ENCODE results near the gene HOGA1.
"Not testable (repeated sequence)": the region's sequence is repeated elsewhere in the genome, so short reads cannot be mapped to it uniquely, and the experiment has no call there.

Gene HOGA1

DNA sequence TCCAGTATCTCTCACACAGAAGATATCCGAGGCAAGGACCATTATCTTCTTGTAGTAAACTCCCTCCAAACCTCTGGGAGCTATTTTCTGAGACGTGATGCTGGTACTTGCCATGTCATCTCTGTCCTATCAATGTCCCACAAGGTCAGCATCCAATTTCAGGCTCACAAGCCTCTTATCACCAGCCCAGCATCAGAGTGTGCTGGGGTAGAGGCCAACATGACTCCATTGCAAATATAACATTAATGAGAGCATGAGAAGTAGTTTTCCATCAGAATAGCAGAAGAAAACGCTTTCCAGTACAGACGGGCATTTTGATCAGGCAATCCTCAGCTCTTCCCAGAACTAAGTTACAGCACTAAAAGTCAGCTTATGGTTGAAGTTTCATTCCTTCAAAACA lies 43.5 kb downstream of the HOGA1 start:
- Histone ChIP-seq H3K27me3 (ENCODE audit: control insufficient read depth in 1 of 2, insufficient read depth in 2 of 2, low read length in 2 of 2) (no peaks in the 10 kb centered on the region), H3K9me3 (ENCODE audit: low read length) (no peaks in the 10 kb centered on the region), H3K4me1 (ENCODE audit: insufficient read depth, low read length) (peaks cover 5% of the 10 kb centered on the region), H3K27ac (ENCODE audit: low read depth, low read length) (no peak overlapping the region), H3K9ac (ENCODE audit: low read length) (no peak overlapping the region), H3K36me3 (ENCODE audit: insufficient read depth, low read length) (no peaks in the 10 kb centered on the region), H3K4me3 (ENCODE audit: low read depth in 1 of 2, low read length in 2 of 2) (no peak overlapping the region)

GRCh38 chr10:97628228-97628627 lies 44.0 kb downstream of the HOGA1 start:
- H3K36me3 ChIP-seq (ENCODE audit: insufficient read depth, low read length) = no peaks in the 10 kb centered on the region
- no peak overlapping the region for H3K9ac ChIP-seq (ENCODE audit: low read length)
- no peaks in the 10 kb centered on the region for H3K27me3 ChIP-seq (ENCODE audit: control insufficient read depth in 1 of 2, insufficient read depth in 2 of 2, low read length in 2 of 2)
- H3K27ac ChIP-seq (ENCODE audit: low read depth, low read length) = no peak overlapping the region
- H3K4me3 ChIP-seq (ENCODE audit: low read depth in 1 of 2, low read length in 2 of 2) = no peak overlapping the region
- H3K9me3 ChIP-seq (ENCODE audit: low read length) = no peaks in the 10 kb centered on the region
- H3K4me1 ChIP-seq (ENCODE audit: insufficient read depth, low read length) = peaks cover 5% of the 10 kb centered on the region

DNA sequence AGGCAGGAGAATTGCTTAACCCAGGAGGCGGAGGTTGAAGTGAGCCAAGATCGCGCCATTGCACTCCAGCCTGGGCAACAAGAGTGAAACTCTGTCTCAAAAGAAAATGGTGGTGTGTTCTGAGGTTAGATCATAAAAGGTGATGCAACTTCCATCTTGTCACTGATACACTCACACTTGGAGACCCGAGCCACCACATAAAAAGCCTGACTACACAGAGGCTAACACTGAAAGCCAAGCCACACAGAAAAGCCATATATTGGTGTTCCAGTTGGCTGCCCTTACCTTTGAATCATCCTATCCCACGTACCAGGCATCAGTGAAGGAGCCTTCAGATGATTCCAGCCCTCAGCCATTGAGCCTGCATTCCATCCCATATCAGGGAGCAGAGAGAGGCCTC lies 45.1 kb downstream of the HOGA1 start:
- Histone ChIP-seq H3K27ac (ENCODE audit: low read depth, low read length) (no peak overlapping the region), H3K4me3 (ENCODE audit: low read depth in 1 of 2, low read length in 2 of 2) (no peak overlapping the region), H3K27me3 (ENCODE audit: control insufficient read depth in 1 of 2, insufficient read depth in 2 of 2, low read length in 2 of 2) (no peaks in the 10 kb centered on the region), H3K4me1 (ENCODE audit: insufficient read depth, low read length) (peaks cover 5% of the 10 kb centered on the region), H3K36me3 (ENCODE audit: insufficient read depth, low read length) (no peaks in the 10 kb centered on the region), H3K9ac (ENCODE audit: low read length) (no peak overlapping the region), H3K9me3 (ENCODE audit: low read length) (no peaks in the 10 kb centered on the region)

DNA sequence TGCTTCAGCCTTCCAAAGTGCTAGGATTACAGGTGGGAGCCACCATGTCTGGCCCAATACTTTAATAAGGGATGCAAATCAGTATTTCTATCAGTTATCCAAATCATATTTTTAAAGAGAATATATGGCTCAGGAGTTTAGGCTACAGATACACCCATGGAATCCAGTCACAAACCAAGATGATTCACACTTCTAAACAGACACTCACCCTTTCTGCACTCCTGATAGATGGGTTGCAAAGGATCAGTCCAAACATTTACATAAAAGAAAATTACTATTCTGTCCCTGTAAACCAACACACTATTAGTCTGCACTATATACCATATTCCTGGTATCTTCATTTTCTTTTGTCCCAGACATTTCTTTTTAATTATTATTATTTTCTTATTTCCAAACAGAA lies 46.9 kb downstream of the HOGA1 start:
- no peaks in the 10 kb centered on the region for H3K36me3 ChIP-seq (ENCODE audit: insufficient read depth, low read length)
- no peaks in the 10 kb centered on the region for H3K27me3 ChIP-seq (ENCODE audit: control insufficient read depth in 1 of 2, insufficient read depth in 2 of 2, low read length in 2 of 2)
- H3K9me3 ChIP-seq (ENCODE audit: low read length) = no peaks in the 10 kb centered on the region
- H3K27ac ChIP-seq (ENCODE audit: low read depth, low read length) = no peak overlapping the region
- H3K9ac ChIP-seq (ENCODE audit: low read length) = no peak overlapping the region
- H3K4me1 ChIP-seq (ENCODE audit: insufficient read depth, low read length) = peaks cover 5% of the 10 kb centered on the region
- no peak overlapping the region for H3K4me3 ChIP-seq (ENCODE audit: low read depth in 1 of 2, low read length in 2 of 2)

DNA sequence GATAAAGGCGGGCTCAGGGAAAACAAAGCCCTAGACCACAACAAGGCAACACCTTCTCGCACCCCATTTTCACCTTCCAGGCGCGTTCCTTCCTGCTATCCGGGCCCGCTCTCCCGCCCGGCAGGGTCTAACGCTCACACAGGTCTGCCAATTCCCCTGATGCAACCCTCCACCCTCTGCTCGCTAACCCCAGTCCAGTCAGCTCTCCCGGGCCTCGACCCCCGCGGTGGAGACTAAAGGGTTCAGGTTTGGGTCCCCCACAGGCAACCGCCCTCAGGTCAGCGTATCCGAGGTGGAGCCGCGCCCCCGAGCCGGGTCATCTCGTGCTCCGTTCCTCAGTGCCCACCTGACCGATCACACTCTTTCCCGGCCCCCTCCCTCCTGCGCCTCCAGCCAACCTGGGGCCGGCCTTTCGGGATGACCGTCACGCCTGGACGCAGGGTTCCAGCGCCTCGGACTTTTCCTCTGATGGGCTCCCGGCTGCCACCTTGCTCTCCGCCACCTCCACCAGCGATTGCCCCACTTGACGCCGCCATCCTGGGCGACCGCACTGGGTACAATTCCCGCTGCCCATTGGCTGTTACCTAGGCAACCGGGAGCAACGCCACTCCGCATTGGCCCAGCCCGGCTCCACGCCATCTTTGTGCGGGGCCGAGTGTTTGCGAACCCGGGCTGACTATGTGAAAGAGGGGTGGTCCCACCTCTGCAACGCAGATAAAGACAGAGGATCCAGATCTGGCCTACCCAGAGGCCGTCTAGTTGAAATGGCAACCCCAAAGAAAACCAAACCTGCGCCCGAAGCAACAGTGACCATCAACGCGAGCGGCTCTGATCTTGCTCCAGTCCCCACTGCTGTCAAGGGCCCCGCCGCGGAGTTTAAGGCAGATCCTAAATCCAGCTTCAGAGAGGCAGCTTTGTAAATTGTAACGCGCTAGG lies 49.0 kb downstream of the HOGA1 start, which contains the start of gene MORN4:
MORN4 (minus strand) TSS at position 552 of the 936 bp plus-strand sequence. CDS start 13,847 bp downstream, outside the sequence.
- Histone ChIP-seq H3K9me3 (ENCODE audit: low read length) (no peaks in the 10 kb centered on the region), H3K27me3 (ENCODE audit: control insufficient read depth in 1 of 2, insufficient read depth in 2 of 2, low read length in 2 of 2) (no peaks in the 10 kb centered on the region), H3K27ac (ENCODE audit: low read depth, low read length) (peak within 1 kb of the TSS; percentile 4), H3K4me1 (ENCODE audit: insufficient read depth, low read length) (peaks cover 5% of the 10 kb centered on the region), H3K4me3 (ENCODE audit: low read depth in 1 of 2, low read length in 2 of 2) (peak within 1 kb of the TSS; percentile 18 to 94), H3K36me3 (ENCODE audit: insufficient read depth, low read length) (no peaks in the 10 kb centered on the region), H3K9ac (ENCODE audit: low read length) (peak within 1 kb of the TSS; percentile 71)

DNA sequence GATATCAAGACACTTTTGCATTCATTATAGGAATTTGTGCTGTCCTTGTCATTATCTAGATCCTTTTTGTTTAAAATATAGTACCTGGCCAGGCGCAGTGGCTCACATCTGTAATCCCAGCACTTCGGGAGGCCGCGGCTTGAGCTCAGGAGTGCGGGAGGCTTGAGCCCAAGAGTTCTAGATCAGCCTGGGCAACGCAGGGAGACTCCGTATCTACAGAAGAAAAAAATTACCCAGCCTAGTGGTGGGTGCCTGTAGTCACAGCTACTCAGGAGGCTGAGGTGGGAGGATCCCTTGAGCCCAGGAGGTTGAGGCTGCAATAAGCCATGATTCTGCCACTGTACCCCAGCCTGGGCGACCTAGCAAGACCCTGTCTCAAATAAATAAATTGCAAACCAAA lies 49.7 kb downstream of the HOGA1 start:
- H3K9me3 ChIP-seq (ENCODE audit: low read length) = no peaks in the 10 kb centered on the region
- peak overlapping the region; percentile 71 for H3K9ac ChIP-seq (ENCODE audit: low read length)
- H3K36me3 ChIP-seq (ENCODE audit: insufficient read depth, low read length) = no peaks in the 10 kb centered on the region
- H3K4me1 ChIP-seq (ENCODE audit: insufficient read depth, low read length) = peaks cover 5% of the 10 kb centered on the region
- no peaks in the 10 kb centered on the region for H3K27me3 ChIP-seq (ENCODE audit: control insufficient read depth in 1 of 2, insufficient read depth in 2 of 2, low read length in 2 of 2)
- peak overlapping the region in 1 of 2 donors; percentile 94 for H3K4me3 ChIP-seq (ENCODE audit: low read depth in 1 of 2, low read length in 2 of 2)
- peak overlapping the region; percentile 4 for H3K27ac ChIP-seq (ENCODE audit: low read depth, low read length)

DNA sequence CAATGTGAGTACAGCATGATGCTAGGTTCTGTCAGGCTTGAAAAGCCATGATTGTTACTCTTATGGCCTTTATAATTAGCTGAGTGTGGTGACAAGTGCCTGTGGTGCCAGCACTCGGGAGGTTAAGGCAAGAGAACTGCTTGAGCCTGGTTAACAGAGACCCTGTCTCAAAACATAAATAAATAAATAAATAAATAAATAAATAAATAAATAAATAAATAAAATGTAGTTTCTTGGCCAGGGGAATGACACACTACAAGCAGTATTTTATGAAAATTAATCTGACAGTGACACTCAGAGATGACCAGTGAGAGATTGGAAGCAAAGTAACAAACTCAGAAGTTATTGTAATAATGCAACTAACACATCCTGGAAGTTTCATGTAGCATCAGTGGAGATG lies 51.4 kb downstream of the HOGA1 start:
- Histone ChIP-seq H3K9ac (ENCODE audit: low read length) (no peak overlapping the region), H3K4me1 (ENCODE audit: insufficient read depth, low read length) (peaks cover 5% of the 10 kb centered on the region), H3K27ac (ENCODE audit: low read depth, low read length) (no peak overlapping the region), H3K4me3 (ENCODE audit: low read depth in 1 of 2, low read length in 2 of 2) (no peak overlapping the region), H3K27me3 (ENCODE audit: control insufficient read depth in 1 of 2, insufficient read depth in 2 of 2, low read length in 2 of 2) (no peaks in the 10 kb centered on the region), H3K36me3 (ENCODE audit: insufficient read depth, low read length) (no peaks in the 10 kb centered on the region), H3K9me3 (ENCODE audit: low read length) (no peaks in the 10 kb centered on the region)

DNA sequence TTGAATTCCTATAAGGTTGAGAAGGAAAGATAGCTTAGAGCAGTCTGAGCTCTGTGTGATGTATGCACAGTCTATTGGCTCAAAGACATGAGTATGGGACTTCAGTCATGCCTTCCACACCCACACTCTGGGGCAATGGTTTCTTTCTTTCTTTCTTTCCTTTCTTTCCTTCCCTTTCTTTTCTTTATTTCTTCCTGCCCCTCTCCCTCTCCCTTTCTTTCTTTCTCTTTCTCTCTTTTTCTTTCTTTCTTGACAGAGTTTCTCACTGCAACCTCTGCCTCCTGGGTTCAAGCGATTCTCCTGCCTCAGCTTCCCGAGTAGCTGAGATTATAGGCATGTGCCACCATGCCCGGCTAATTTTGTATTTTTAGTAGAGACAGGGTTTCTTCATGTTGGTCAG lies 54.9 kb downstream of the HOGA1 start:
- not testable (repeated sequence) for H3K9ac ChIP-seq (ENCODE audit: low read length); H3K9me3 ChIP-seq (ENCODE audit: low read length); H3K4me3 ChIP-seq (ENCODE audit: low read depth in 1 of 2, low read length in 2 of 2); H3K27ac ChIP-seq (ENCODE audit: low read depth, low read length); H3K36me3 ChIP-seq (ENCODE audit: insufficient read depth, low read length); H3K27me3 ChIP-seq (ENCODE audit: control insufficient read depth in 1 of 2, insufficient read depth in 2 of 2, low read length in 2 of 2)
- H3K4me1 ChIP-seq (ENCODE audit: insufficient read depth, low read length) = peaks cover 11% of the 10 kb centered on the region

- H3K4me3 ChIP-seq (ENCODE audit: low read depth in 1 of 2, low read length in 2 of 2) = peak within 1 kb of the TSS; percentile 69 to 92
- peak within 1 kb of the TSS; percentile 44 for H3K9ac ChIP-seq (ENCODE audit: low read length)
- H3K27me3 ChIP-seq (ENCODE audit: control insufficient read depth in 1 of 2, insufficient read depth in 2 of 2, low read length in 2 of 2) = no peaks in the 10 kb centered on the region
- H3K27ac ChIP-seq (ENCODE audit: low read depth, low read length) = peak within 1 kb of the TSS; percentile 91
- H3K36me3 ChIP-seq (ENCODE audit: insufficient read depth, low read length) = peaks cover 6% of the 10 kb centered on the region
- peaks cover 11% of the 10 kb centered on the region for H3K4me1 ChIP-seq (ENCODE audit: insufficient read depth, low read length)
- H3K9me3 ChIP-seq (ENCODE audit: low read length) = no peaks in the 10 kb centered on the region
These were observed 56.1 kb downstream of the HOGA1 start, which contains the start of gene PI4K2A for GRCh38 chr10:97640174-97640867. PI4K2A (plus strand) TSS chr10:97640671; CDS start chr10:97640743, 72 bp downstream.

- peaks cover 9% of the 10 kb centered on the region for H3K36me3 ChIP-seq (ENCODE audit: insufficient read depth, low read length)
- H3K9me3 ChIP-seq (ENCODE audit: low read length) = no peaks in the 10 kb centered on the region
- peaks cover 11% of the 10 kb centered on the region for H3K4me1 ChIP-seq (ENCODE audit: insufficient read depth, low read length)
- peak overlapping the region; percentile 69 to 92 for H3K4me3 ChIP-seq (ENCODE audit: low read depth in 1 of 2, low read length in 2 of 2)
- peak overlapping the region; percentile 44 for H3K9ac ChIP-seq (ENCODE audit: low read length)
- H3K27me3 ChIP-seq (ENCODE audit: control insufficient read depth in 1 of 2, insufficient read depth in 2 of 2, low read length in 2 of 2) = no peaks in the 10 kb centered on the region
- peak overlapping the region; percentile 91 for H3K27ac ChIP-seq (ENCODE audit: low read depth, low read length)
These were observed 57.0 kb downstream of the HOGA1 start for GRCh38 chr10:97640868-97641811.

Measured in muscle layer of colon (tissue), 2 donors.